CD4-positive, alpha-beta T cell treated with Interleukin-10 for 1 hour (primary cell): ENCODE measurements around the gene PAK1.

Experiments used
- DNase-seq: peaks from one replicate; pipeline ENCODE4 v3.0.0-alpha.2; 2020

The PAK1 gene

DNA sequence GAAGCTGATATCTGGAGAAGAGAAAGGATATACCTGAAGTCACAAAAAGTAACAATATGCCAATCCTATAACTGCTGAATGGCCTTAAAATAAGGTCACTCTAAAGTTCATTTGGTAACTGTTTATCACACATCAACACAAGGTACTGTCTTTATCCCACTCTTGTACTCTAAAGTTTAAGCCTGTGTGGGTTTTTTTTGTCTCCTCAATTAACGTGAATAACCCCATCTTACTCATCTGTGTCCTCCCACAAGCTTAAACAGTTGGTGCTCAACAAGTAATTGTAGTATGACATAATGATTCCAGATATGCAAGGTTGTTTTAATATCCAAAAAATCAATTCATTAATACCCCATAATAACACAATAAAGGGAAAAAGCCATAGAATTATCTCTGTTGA lies 42.1 kb downstream of the PAK1 start:
- DNase-seq, result no peak

DNA sequence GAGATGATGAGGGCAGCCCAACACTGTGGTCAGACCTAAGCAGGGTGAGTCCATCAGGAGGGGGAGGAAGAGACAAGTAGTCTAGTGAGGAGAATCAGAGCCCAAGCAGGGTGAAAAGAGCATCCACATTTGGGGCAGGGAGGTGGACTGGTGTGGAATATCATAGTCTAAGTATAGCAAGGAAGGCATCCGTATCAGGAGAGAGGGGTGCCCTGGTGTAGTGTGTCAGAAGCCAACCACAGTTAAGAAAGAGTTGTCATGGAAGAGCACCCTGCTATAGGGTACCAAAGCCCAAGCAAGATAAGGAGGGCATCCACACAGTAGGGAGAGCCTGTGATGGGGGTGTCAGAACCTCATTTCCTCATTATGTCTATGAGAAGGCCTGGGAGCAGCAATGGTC lies 45.3 kb downstream of the PAK1 start:
- no peak for DNase-seq

DNA sequence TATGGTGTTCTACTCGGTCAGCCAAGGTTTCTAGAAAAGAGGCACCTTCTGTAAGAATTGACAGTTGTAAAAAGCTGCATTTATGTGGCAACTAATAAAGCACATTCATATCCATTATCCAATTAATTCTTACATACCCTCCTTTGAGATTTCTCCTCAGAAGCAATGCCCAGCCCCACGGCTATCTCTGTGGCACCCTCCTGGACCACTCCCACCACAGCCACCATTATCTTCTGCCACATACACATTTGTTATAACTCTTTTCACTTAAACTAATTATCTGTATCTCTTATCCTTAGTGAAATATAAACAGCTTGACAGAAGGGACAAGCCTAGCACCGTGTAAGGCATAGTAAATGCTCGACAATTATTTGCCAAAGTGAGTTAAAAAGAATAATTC lies 48.5 kb downstream of the PAK1 start:
- no peak for DNase-seq

DNA sequence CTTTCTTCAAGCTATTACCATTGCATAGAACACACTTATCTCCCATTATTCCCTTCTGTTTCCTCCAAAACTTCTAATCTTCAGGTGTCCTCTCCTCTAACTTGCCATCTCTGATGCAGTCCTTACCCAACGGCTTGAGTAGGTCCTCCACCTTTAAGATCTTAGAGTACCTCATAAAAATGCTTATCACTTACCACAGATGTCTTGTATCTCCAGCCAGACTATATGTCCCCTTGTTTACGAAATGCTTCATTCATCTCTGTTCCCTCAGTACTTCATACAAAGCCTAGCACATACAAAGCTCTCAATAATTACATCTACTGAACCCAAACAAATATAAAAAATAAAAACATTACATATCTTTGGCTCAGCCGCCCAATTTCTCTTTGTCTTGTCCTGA lies 49.2 kb downstream of the PAK1 start:
- no peak for DNase-seq

DNA sequence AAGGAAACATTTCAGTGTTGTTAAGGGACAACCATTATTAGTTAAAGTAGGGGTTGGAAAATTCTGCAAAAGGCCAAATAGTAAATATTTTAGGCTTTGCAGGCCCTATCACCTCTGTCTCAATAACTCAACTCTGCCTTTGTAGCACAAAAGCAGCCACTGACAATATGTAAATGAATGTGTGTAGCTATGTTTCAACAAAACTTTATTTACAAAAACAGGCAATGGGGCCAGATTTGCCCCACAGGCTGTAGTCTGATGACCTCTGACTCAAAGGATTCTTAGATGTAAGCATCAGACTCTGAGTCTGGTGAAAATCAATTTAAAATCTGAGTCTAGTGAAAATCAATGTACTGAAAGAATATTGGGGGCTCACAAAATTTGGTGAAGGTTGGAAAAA lies 50.3 kb downstream of the PAK1 start:
- DNase-seq, result no peak

DNA sequence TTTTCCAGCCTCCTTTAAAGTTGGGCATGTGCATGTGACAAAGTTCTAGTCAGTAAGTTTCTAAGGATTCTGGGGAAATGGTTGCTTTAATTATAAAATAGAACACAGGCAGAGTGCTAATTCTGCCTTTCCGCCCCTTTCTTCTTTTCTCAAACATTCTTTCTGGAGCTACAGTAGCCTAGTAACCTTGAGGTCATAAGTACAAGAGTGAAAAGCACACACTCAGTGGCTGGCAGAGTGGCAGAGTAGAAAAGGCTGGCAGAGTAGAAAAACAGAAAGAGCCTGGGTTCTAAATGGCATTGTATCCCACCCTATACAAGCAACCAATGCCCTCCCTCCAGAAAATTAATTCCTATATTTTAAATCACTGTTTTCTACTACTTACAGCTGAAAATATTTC lies 51.2 kb downstream of the PAK1 start:
- no peak for DNase-seq

DNA sequence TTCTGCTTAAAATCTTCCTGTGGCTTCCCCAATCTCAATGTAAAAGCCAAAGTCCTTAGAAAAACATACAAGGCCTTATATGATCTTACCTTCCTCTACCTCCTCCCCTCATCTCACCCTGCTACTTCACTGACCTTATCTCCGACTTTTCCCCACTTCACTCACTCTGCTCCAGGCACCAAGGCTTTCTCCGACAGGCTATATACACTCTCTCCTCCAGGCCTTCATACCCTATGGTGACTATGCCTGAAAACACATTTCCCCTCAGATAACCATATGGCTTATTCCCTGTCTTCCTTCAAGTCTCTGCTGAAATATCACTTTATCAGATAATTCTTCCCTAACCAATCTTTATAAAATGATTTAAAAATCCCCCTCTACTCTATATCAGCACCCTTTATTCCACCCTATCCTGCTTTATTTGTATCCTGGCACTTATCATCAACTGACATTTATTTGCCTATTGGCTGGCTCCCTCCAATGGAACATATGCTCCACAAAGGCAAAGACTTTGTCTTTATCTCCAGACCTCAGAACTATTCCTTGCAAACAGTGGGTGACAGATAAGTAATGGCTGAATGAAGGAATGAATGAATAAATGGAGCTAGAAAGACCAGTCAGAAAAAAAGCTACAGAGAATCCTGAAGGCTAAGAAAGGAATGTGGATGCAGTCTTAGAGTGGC lies 52.7 kb downstream of the PAK1 start:
- DNase-seq, result no peak

DNA sequence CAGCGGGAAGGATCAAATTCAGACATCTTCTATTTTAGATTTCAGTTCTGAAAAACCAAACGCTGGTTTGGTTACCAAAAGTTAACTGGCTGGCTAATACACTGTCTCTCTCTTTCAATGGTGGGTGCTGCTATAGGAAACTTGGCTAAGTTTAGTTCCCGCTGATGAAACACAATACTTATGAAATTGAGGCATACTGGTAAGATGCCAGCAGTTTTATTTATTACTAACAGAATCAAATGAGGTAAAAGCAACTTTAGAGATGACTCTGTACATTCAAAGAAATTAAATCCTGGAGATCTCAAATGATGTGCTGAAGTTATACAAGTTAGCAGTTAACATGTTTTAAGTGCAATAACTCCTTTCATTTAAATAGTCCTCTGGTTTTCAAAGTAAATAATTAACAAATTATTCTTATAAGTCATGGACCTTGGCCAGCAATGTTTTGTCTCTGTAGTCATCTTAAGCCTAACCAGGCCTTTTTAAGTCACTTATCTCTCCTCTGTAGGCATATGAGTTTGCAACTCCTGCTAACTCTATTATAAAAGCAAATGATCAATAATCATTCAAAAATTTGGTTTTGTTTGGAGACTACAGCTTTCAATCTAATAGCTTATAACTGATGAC lies 54.8 kb downstream of the PAK1 start:
- DNase-seq, result no peak

DNA sequence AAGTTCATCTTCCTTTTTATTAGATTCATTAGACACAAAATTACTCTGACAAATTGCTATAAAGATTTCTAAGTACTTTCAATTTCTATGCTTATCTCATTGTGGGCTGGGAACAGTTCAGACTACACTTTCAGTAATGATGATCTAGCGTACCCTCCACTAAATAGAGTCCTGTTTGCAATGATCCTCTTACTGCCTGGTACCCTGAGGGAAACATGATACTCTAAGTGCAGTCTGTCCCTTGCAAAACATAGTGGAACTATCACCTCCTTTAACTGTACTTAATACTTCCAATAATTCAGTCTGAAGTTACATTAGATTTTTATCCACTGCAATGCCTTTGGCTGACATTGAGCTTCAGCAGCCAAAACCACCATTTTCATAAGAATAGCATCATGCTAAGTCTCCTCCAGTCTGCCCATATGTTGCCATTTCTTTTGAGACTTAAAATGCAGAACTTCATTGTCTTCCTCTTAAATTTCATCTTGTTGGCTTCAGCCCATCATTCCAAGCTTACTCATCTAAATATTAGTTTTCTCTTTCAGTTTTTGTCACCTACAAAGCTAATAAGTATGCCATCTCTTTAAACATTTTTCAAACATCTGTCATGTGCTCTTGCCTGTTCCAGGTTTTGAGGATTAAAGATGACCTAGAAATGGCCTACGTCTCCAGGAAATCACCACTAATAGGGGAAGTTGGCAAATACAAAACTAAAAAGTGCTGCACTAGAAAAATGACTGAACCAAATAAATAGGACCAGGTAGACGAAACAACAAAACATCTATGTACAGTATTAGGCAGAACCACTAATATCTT lies 55.5 kb downstream of the PAK1 start:
- no peak for DNase-seq

DNA sequence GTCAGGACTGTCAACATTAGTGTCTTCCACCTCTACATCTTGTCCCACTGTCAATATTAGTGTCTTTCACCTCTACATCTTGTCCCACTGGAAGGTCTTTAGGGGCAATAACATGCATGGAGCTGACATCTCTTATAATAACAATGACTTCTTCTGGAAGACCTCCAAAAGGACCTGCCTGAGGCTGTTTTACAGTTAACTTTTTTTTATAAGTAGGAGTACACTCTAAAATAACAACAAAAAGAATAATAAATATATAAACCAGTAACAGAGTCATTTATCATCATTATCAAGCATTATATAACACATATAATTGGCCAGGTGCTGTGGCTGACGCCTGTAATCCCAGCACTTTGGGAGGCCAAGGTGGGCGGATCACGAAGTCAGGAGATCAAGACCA lies 57.5 kb downstream of the PAK1 start:
- DNase-seq, result no peak

DNA sequence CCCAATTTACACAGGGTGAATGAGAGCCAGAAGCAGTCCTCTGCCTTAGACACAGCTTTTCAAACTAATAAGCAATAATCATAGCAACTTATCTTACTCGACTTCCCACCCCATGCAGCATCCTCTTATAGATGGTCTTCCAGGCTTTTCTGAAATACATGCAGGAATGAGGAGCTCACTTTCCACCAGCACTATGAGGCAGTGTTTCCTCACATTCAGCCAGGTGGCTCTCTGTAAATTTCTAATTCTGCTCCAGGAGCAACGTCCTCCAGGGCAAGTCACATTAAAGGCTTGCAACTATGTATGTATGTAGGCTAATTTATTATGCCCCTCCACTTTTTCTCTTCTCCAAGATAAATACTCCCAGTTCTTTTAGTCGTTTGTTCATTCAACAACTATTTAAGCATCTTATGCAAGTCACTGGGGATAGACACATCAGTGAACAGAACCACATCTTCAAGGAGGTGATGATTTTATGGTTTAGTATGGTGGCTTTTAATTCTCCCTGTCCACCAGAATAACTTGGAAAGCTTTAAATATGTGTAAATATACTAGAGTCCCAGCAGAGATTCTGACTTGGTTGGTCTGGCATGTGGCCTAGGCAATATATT lies 59.9 kb downstream of the PAK1 start:
- DNase-seq, result no peak

DNA sequence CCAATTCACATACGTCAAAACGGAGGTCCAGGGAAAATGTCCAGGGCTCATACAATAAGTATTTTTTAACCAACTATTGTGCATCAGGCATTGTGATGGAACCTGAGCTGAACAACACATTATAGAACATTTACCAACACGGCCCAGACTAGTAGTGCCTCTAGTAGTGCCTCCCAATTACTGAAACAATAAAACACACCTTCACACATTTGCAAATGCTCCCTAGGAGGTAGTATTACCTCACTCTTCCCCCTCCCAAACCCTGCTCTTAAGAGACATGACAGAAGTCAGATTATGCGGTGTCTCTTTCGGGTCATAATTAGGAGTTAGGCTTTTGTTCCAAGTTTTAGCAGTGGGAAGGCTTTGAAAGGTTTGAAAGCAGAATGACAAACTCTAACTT lies 61.1 kb downstream of the PAK1 start:
- DNase-seq, result no peak

DNA sequence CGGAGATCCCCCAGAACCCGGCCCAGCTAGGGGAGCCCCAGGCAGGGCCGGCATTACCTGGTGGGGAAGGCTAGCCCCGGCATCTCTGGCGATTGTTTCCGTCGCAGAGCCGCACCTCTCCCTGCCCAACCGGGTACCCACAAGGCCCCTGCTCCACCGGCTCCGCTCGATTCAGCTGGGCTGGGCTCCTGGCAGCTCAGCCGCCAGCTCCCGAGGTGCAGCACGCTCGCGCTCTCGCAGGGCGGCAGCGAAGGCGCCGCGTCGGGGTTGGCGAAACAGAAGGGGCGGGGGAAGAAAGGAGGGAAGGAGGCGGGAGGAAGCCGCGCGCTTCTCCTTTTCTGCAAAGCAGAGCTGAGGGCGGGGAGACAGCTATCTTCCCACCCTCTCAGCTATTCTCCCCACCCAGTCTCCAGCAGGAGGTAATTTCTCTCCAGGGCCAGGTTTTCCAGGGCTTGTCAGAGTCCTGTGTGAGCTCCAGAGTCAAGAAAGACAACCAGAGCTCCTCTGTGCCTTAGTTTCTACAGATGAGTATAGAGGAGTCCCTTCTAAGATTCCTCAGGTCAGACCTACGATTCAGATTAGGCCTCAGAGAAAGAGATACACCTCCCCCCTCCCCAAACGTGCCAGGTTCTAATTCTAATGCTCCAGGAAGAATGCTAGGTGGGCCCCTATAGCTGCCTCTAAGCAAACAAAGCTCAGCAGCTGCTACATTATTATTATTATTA lies 62.0 kb downstream of the PAK1 start:
- DNase-seq, result peak; percentile 80

DNA sequence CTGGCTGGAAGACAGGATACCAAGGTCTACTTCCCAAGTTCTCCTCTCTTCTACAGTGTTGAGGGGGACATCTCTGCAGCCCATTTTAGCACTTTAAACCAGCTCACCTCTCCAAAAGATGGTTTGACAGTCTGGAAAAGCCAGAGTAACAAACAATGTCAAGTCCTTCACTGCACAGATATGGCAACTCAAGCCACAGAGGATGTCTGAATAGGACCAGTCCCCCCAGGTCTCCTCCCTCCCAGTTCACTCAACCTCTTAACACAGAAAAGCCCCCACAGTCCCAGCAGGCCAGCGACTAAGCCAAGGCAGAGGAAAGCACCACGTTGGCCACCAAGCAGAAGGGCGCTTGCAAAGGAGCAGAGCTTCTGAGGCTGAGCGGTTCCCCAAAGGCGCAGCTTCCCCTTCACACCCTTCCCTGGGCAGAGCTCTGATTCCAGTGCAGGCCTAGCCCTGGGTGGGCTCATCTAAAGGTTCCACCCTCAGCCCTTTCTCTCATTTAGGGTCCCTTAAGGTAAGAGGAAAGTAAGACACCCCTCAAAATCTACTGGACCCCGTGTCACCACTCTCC lies 62.7 kb downstream of the PAK1 start:
- peak; percentile 20 for DNase-seq

DNA sequence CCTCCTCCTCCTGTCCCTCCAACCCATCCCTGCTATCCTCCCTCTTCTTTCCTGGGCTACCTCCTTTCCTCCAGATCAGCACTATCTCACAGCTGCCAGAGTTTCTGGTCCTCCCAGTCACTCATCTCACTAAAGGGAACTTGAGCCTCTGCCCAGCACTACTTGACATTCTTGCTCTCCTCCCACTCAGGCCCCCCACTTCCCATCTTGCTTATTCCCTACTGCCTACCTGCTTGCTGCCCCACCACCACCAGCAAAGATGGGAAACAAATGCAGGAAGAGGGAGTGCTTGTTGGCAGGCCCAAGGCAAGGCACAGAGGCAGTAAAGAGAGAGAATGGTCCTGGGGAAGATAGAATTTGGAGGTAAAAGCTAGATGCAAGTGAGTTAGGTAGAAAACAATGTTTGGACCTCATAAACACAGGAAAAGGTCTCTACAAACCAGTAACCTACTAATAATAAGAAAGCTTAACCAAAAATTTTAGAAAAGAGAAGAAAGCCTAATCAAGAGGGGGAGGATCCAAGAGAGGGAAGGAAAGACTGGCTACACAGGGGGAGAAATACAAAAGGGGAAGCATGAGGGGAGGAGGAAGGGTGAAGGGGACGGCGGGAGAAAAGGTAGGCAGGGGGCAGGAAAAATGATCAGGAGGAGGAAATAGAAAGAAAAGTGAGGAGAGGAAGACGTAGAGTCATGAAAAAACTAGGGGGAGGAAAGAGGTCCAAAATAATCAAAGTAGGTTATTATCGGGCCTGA lies 63.6 kb downstream of the PAK1 start:
- DNase-seq, result no peak

DNA sequence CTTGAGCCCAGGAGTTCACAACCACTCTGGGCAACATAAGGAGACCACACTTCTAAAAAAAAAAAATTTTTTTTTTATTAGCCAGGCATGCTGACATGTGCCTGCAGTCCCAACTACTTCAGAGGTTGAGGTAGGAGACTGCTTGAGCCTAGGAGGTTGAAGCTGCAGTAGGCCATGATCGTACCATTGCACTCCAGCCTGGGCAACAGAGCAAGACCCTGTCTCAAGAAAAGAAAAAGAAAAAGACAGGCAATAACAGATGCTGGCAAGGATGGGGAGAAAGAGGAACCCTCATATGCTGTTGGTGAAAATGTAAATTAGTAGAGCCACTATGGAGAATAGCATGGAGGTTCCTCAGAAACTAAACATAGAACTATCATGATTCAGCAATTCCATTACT lies 64.8 kb downstream of the PAK1 start:
- DNase-seq, result no peak

DNA sequence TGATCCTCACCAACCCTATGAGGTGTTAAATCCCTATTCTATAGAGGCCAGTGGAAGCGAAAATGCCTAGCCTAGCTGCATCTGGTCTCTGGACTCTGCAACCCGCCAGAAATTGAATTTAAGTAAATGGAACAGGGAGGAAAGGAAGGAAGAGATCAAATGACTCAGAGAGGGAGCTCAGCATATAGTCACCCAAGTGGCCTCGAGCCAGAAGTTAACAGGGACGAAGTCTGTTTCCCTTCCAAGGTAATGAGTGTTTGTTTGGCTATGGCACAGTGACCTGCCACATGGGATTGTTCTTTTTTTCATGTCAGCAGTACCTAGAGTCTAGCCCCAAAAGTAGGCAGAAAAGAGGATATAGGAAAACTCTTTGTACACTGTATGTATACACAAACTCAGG lies 66.3 kb downstream of the PAK1 start:
- DNase-seq, result no peak

DNA sequence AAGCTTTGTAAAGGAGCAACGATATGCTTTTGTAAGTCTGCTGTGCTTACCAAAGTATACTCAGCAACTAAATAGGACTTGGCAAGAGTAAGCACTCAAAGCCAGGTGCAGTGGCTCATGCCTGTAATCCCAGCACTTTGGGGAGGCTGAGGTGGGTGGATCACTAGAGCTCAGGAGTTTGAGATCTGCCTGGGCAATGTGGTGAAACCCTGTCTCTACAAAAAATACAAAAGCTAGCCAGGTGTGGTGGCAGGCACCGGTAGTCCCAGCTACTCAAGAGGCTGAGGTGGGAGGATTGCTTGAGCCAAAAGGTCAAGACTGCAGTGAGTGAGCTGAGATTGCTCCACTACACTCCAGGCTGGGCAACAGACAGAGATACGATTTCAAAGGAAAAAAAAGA lies 67.5 kb downstream of the PAK1 start:
- no peak for DNase-seq

DNA sequence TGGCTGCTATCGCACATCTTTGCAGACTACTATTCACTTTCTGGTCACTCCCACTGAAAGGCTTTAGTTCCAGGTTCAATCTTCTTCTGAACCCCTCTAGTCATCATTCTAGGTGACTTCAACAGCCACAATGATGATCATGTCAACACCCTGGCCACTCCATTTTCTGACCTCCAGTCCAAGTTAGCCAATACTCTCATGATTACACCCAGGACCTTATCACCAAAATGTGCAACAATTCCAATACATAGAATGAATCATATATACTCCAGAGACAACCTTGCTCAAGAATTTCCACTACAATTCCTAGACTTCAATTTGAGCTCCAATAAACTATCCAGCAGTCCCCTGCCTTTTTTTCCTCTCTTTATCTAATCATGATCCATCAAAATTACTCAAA lies 70.7 kb downstream of the PAK1 start:
- no peak for DNase-seq

DNA sequence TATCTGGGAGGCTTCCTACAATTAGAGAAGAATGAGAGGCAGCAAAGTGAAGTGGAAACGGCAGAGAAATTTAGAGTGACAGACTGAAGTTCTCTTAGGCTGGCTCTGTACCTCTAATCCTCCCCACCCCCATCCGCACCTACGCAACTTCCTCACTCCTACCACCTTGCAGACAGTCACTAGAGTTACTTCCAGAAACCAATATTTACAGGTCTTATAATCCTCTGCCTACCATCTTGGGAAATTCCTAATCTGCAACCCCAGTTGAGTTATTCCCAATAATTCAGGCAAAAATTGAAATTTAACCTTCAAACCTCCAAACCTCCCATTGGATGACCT lies 71.7 kb downstream of the PAK1 start:
- DNase-seq, result no peak

DNA sequence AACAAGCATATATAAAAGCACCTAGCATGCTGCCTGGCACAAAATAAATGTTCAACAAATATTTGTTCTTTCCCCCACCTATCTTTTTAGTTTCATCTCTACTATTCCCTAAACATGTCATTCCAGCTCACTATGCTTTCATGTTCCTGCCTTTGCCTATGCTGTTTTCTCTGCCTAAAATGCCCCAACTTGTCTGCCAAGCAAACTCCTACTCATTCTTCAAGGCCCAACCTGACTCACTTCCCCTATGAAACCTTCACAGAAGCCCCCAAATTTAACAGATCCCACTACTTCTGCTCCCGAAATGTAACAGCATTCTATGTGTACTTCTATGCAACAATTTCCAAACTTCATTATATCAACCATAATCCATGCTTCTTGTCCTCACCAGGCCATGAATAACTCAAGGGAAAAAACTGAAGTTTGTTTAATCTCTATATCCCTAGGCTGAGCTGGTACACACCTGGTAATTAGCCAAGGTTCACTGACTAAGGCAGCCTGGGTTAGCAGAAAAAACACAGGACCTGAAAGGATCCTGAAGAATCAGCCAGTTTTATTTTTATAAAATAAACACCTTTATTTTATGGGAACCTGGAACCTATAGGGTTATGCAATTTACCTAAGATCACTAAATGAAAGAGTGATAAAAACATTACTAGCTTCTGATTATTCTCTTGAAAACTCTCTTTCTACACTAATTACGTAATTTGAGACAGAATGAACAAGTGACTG lies 72.2 kb downstream of the PAK1 start:
- DNase-seq, result no peak
